H1 (cell line): ENCODE measurements around the gene BLTP3B. TPM values are rescaled to one million over a fixed set of nuclear protein-coding genes. Genes with fewer than 3 reads are reported as not detected.
A peak's percentile ranks its signal among the peaks of the same experiment; 100 is the strongest.

ENCODE experiments used
- BRCA1 ChIP-seq: IDR thresholded peaks from 2 replicates; pipeline ENCODE4 v1.6.1; 2012; ENCODE audit warnings: low read depth, low read length, improper control_type of control experiment
- CHD1 ChIP-seq: IDR thresholded peaks from 2 replicates; pipeline ENCODE4 v1.6.1; 2012; ENCODE audit warnings: low read depth, low read length, improper control_type of control experiment
- EGR1 ChIP-seq: IDR thresholded peaks from 2 replicates; pipeline ENCODE4 v1.6.1; 2011; ENCODE audit warnings: low read depth, low read length, borderline replicate concordance
- EZH2 ChIP-seq: fragments of 200-600 bp; sonication (generic); IDR thresholded peaks from 2 replicates; pipeline ENCODE4 v1.7.1; 2012; ENCODE audit warnings: low read depth, mild to moderate bottlenecking, moderate library complexity, low read length, inconsistent platforms; ENCODE audit not compliant: severe bottlenecking
- GTF2F1 ChIP-seq: IDR thresholded peaks from 2 replicates; pipeline ENCODE4 v1.6.1; 2012; ENCODE audit warnings: low read depth, low read length, improper control_type of control experiment, borderline replicate concordance
- HDAC2 ChIP-seq, 2 experiments: fragments of 300-600 bp in 1 of 2; sonication (generic) in 1 of 2; IDR thresholded peaks; 2 replicates each; pipeline ENCODE4 v1.6.1; 2011 to 2012; ENCODE audit warnings: low read depth in 2 of 2, low read length in 2 of 2, mild to moderate bottlenecking in 2 of 2, moderate library complexity in 2 of 2, borderline replicate concordance in 1 of 2, inconsistent platforms in 1 of 2
- JUN ChIP-seq: IDR thresholded peaks from 2 replicates; pipeline ENCODE4 v1.6.1; 2011; ENCODE audit warnings: low read depth, mild to moderate bottlenecking, improper control_type of control experiment, low read length
- JUND ChIP-seq: IDR thresholded peaks from 2 replicates; pipeline ENCODE4 v1.6.1; 2011; ENCODE audit warnings: mild to moderate bottlenecking, improper control_type of control experiment, low read length
- KDM5A ChIP-seq: fragments of 200-600 bp; IDR thresholded peaks from 2 replicates; pipeline ENCODE4 v1.7.1; 2012; ENCODE audit warnings: mild to moderate bottlenecking, low read length, inconsistent platforms, mixed read lengths
- NANOG ChIP-seq: IDR thresholded peaks from 2 replicates; pipeline ENCODE4 v1.6.1; 2011; ENCODE audit warnings: low read length, low read depth, mild to moderate bottlenecking, inconsistent platforms; ENCODE audit not compliant: insufficient read depth, poor library complexity, severe bottlenecking
- PHF8 ChIP-seq: fragments of 200-600 bp; sonication (generic); conservative IDR thresholded peaks from 2 replicates; pipeline ENCODE4 v1.7.1; 2012; ENCODE audit warnings: low read depth, mild to moderate bottlenecking, inconsistent platforms, low read length, moderate library complexity
- POLR2AphosphoS5 ChIP-seq: IDR thresholded peaks from 2 replicates; pipeline ENCODE4 v1.6.1; 2011; ENCODE audit warnings: low read depth, low read length
- SIN3A ChIP-seq, 2 experiments: IDR thresholded peaks in 1 of 2; conservative IDR thresholded peaks in 1 of 2; 2 replicates each; pipeline ENCODE4 v1.6.1; 2011 to 2012; ENCODE audit warnings: low read length in 2 of 2, improper control_type of control experiment in 1 of 2, low read depth in 1 of 2, mild to moderate bottlenecking in 1 of 2
- SIRT6 ChIP-seq: IDR thresholded peaks from one replicate; pipeline ENCODE4 v1.7.1; 2012; ENCODE audit warnings: low read length, inconsistent platforms
- TBP ChIP-seq: IDR thresholded peaks from 2 replicates; pipeline ENCODE4 v1.6.1; 2011; ENCODE audit warnings: low read depth, low read length, improper control_type of control experiment
- ZNF274 ChIP-seq: IDR thresholded peaks from 2 replicates; pipeline ENCODE4 v1.7.0; 2012; ENCODE audit warnings: low read length, borderline replicate concordance; ENCODE audit errors: extremely low read depth
- polyA plus RNA-seq, 7 experiments: library from polyadenylated mRNA; depleted of rRNA in 3 of 7; stranded (reverse) in 5 of 7; unstranded in 2 of 7; fragments of >200 nt in 5 of 7; fragments of 200-250 nt in 2 of 7; gene quantifications; 1 replicate in 5 of 7; 2 replicates in 1 of 7; 4 replicates in 1 of 7; pipeline versions ENCODE4 v1.2.1 to v1.2.3, GENCODE V29; 2011 to 2013; ENCODE audit warnings: missing spikeins in 2 of 7, mixed read lengths in 2 of 7
- total RNA-seq: library from RNA; stranded (reverse); fragmentation: NEBNext Ultra II Directional; extraction: Animal tissue kit (Norgen Biotek cat#: 25700); gene quantifications from 2 replicates; pipeline ENCODE4 v1.2.1, GENCODE V29; 2021
- TF ChIP-seq, protein P1 (sequence below): IDR thresholded peaks from 2 replicates; pipeline ENCODE4 v1.6.1; 2012; ENCODE audit warnings: inconsistent platforms
- TF ChIP-seq, protein P2 (sequence below): IDR thresholded peaks from 2 replicates; pipeline ENCODE4 v1.6.1; 2012; ENCODE audit warnings: low read length, inconsistent platforms
- TF ChIP-seq, protein P3 (sequence below): IDR thresholded peaks from 2 replicates; pipeline ENCODE4 v1.6.1; 2012; ENCODE audit warnings: inconsistent platforms
- TF ChIP-seq, protein P4 (sequence below): IDR thresholded peaks from 2 replicates; pipeline ENCODE4 v1.6.1; 2011; ENCODE audit warnings: low read length, improper control_type of control experiment

The BLTP3B gene
- total and polyA plus RNA-seq, 2 of the 8 experiments (the other 6 are each of a cell fraction or from before 2014, with no cell fraction given), result 7.0 to 28.6 TPM

DNA sequence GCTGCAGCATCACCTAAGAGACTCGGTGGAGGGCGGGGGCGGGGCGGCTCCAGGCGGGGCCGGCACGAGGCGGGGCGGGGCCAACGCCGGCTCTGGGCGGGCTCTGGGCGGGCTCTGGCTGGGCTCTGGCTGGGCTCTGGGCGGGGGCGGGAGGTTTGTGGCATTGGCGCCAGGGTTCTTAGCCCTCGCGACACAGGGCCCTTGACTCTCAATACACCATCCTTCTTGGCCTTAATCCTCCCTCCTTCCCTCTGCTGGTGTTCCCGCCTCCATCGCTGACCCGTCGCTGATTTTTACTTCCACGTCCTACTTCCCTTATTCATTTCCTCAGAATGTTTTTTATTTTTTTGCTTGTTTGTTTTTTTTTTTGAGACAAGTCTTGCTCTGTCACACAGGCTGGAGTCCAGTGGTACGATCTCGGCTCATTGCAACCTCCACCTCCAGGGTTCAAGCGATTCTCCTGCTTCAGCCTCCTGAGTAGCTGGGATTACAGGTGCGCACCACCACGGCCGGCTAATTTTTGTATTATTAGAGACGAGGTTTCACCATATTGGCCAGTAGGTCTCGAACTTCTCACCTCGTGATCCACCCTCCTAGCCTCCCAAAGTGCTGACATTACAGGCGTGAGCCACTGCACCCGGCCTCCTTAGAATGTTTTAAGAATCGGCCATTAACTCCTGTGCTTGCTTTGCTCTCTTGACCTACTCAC lies at the start of gene BLTP3B (continued):
- no peak for TF ChIP-seq SIRT6
- TF ChIP-seq POLR2AphosphoS5, result peak; percentile 69; the same call in 1 of the 2 replicates
- TF ChIP-seq, protein P1, sequence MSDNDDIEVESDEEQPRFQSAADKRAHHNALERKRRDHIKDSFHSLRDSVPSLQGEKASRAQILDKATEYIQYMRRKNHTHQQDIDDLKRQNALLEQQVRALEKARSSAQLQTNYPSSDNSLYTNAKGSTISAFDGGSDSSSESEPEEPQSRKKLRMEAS, result no peak; the same call in 1 of the 2 replicates
- TF ChIP-seq KDM5A, result no peak
- TF ChIP-seq ZNF274, result no peak
- TF ChIP-seq HDAC2 (IDR thresholded peaks at IDR 0.05; ENCODE audit: borderline replicate concordance in 1 of 2, low read depth in 2 of 2, low read length in 2 of 2), result no peak
- TF ChIP-seq, protein P2, sequence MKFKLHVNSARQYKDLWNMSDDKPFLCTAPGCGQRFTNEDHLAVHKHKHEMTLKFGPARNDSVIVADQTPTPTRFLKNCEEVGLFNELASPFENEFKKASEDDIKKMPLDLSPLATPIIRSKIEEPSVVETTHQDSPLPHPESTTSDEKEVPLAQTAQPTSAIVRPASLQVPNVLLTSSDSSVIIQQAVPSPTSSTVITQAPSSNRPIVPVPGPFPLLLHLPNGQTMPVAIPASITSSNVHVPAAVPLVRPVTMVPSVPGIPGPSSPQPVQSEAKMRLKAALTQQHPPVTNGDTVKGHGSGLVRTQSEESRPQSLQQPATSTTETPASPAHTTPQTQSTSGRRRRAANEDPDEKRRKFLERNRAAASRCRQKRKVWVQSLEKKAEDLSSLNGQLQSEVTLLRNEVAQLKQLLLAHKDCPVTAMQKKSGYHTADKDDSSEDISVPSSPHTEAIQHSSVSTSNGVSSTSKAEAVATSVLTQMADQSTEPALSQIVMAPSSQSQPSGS, result no peak
- no peak for TF ChIP-seq EZH2
- no peak for TF ChIP-seq GTF2F1
- TF ChIP-seq, protein P3, sequence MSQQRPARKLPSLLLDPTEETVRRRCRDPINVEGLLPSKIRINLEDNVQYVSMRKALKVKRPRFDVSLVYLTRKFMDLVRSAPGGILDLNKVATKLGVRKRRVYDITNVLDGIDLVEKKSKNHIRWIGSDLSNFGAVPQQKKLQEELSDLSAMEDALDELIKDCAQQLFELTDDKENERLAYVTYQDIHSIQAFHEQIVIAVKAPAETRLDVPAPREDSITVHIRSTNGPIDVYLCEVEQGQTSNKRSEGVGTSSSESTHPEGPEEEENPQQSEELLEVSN, result peak; percentile 29
- TF ChIP-seq, protein P4, sequence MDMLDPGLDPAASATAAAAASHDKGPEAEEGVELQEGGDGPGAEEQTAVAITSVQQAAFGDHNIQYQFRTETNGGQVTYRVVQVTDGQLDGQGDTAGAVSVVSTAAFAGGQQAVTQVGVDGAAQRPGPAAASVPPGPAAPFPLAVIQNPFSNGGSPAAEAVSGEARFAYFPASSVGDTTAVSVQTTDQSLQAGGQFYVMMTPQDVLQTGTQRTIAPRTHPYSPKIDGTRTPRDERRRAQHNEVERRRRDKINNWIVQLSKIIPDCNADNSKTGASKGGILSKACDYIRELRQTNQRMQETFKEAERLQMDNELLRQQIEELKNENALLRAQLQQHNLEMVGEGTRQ, result no peak
- TF ChIP-seq NANOG, result no peak
- peak; percentile 87 for TF ChIP-seq EGR1
- TF ChIP-seq CHD1, result no peak
- TF ChIP-seq JUND, result no peak
- TF ChIP-seq PHF8, result no peak
- no peak for TF ChIP-seq BRCA1
- 0 out of 4 replicates have a peak, but pooled peaks of 1 of the 2 experiments have one; percentile 17 for TF ChIP-seq SIN3A (conservative IDR thresholded peaks at IDR 0.05 in 1 of 2, IDR thresholded peaks at IDR 0.05 in 1 of 2; ENCODE audit: low read depth in 1 of 2, low read length in 2 of 2)
- TF ChIP-seq TBP, result no peak
- no peak for TF ChIP-seq JUN
